Activated T-helper 1 cell treated with Interleukin-2 at 50 U/mL for 16 hours (primary cell): ENCODE results near the gene TCTN1.
"Not testable (repeated sequence)": the region's sequence is repeated elsewhere in the genome, so short reads cannot be mapped to it uniquely, and the experiment has no call there.

Source experiments
- DNase-seq: peaks from one replicate; pipeline ENCODE4 v3.0.0-alpha.2; 2020; ENCODE audit warnings: low read depth

TCTN1 gene

GRCh38 chr12:110613771-110614684 lies at the start of gene TCTN1:
Gene TCTN1, plus strand, starts transcription at chr12:110614129. Its CDS starts 54 bp downstream, at chr12:110614183.
- peak; percentile 94 for DNase-seq

GRCh38 chr12:110564471-110564991 lies 49.4 kb upstream of the TCTN1 start:
- no peak for DNase-seq

GRCh38 chr12:110565894-110566871 lies 47.7 kb upstream of the TCTN1 start:
- no peak for DNase-seq

GRCh38 chr12:110566993-110567392 lies 46.9 kb upstream of the TCTN1 start:
- DNase-seq: no peak

- DNase-seq: no peak
Observed at GRCh38 chr12:110568752-110569151, 45.2 kb upstream of the TCTN1 start.

GRCh38 chr12:110569838-110570237 lies 44.1 kb upstream of the TCTN1 start:
- not testable (repeated sequence) for DNase-seq

- DNase-seq: not testable (repeated sequence)
Observed at GRCh38 chr12:110570798-110571197, 43.1 kb upstream of the TCTN1 start.

GRCh38 chr12:110574044-110574443 lies 39.9 kb upstream of the TCTN1 start:
- DNase-seq: no peak

- DNase-seq: not testable (repeated sequence)
Observed at GRCh38 chr12:110574717-110575230, 39.2 kb upstream of the TCTN1 start.

GRCh38 chr12:110575326-110575725 lies 38.6 kb upstream of the TCTN1 start:
- DNase-seq: no peak

- no peak for DNase-seq
Observed at GRCh38 chr12:110576504-110576903, 37.4 kb upstream of the TCTN1 start.

GRCh38 chr12:110577864-110578693 lies 35.9 kb upstream of the TCTN1 start:
- DNase-seq: no peak

- DNase-seq: no peak
Observed at GRCh38 chr12:110578694-110579534, 35.0 kb upstream of the TCTN1 start.

- DNase-seq: no peak
Observed at GRCh38 chr12:110579535-110580253, 34.2 kb upstream of the TCTN1 start.

GRCh38 chr12:110581931-110582275 lies 32.0 kb upstream of the TCTN1 start:
- DNase-seq: no peak

- peak; percentile 59 for DNase-seq
Observed at GRCh38 chr12:110582276-110583136, 31.4 kb upstream of the TCTN1 start.

GRCh38 chr12:110583137-110584059 lies 30.5 kb upstream of the TCTN1 start, which contains the start of gene PPTC7:
Gene PPTC7, minus strand, starts transcription at chr12:110583318. Its CDS starts 287 bp downstream, at chr12:110583031.
- peak; percentile 95 for DNase-seq
